HG03280 (cell line): ENCODE results near the gene RIMBP3C.
"Not testable (repeated sequence)": the region's sequence is repeated elsewhere in the genome, so short reads cannot be mapped to it uniquely, and the experiment has no call there.

Experiments used
- ATAC-seq: cut with Tn5 transposase; IDR thresholded peaks from one replicate; pipeline ENCODE4 v1.9.1; 2021; ENCODE audit warnings: mild to moderate bottlenecking, moderate library complexity; ENCODE audit not compliant: unreplicated experiment

RIMBP3C gene

GRCh38 chr22:21532863-21533648 is 18.2 kb downstream of the RIMBP3C start:
- not testable (repeated sequence) for ATAC-seq

GRCh38 chr22:21531525-21531924 is 19.7 kb downstream of the RIMBP3C start:
- not testable (repeated sequence) for ATAC-seq

- not testable (repeated sequence) for ATAC-seq
These were observed 24.4 kb downstream of the RIMBP3C start for GRCh38 chr22:21526705-21527500.

- ATAC-seq, result peak; percentile 91
These were observed 34.1 kb downstream of the RIMBP3C start for GRCh38 chr22:21516970-21517764.

GRCh38 chr22:21516522-21516921 is 34.7 kb downstream of the RIMBP3C start:
- not testable (repeated sequence) for ATAC-seq

GRCh38 chr22:21515234-21515633 is 36.0 kb downstream of the RIMBP3C start:
- not testable (repeated sequence) for ATAC-seq

GRCh38 chr22:21514117-21514516 is 37.1 kb downstream of the RIMBP3C start:
- ATAC-seq, result not testable (repeated sequence)

GRCh38 chr22:21512022-21512421 is 39.2 kb downstream of the RIMBP3C start:
- ATAC-seq, result not testable (repeated sequence)

- ATAC-seq, result not testable (repeated sequence)
These were observed 40.9 kb downstream of the RIMBP3C start for GRCh38 chr22:21510397-21510796.

GRCh38 chr22:21499623-21500506 is 51.4 kb downstream of the RIMBP3C start:
- ATAC-seq, result not testable (repeated sequence)

GRCh38 chr22:21498489-21498888 is 52.8 kb downstream of the RIMBP3C start:
- ATAC-seq, result not testable (repeated sequence)

- not testable (repeated sequence) for ATAC-seq
These were observed 53.3 kb downstream of the RIMBP3C start for GRCh38 chr22:21497984-21498383.
